ENCODE measurements around the gene UGT2B15. TPM values are rescaled to one million over a fixed set of nuclear protein-coding genes. Genes with fewer than 3 reads are reported as not detected.

UGT2B15 gene
- total and polyA plus RNA-seq, 10 donors, result 0.11 to 0.85 (median 0.46) TPM; not detected in 7

GRCh38 chr4:68597482-68597881 is 73.0 kb downstream of the UGT2B15 start:
- H3K27me3 ChIP-seq (replicated peaks in 1 of 7), result no peaks in the 10 kb centered on the region
- intact Hi-C loops (cut with DNase I; ENCODE audit: low total_unique reads), result no loop called here
- no peak overlapping the region for H3K4me3 ChIP-seq
- H3K9me3 ChIP-seq, result no peaks in the 10 kb centered on the region
- DNase-seq, result no peak
- WGBS, 5 donors, result 76 to 94% (median 85%) methylated on average over 2 of the region's 2 CpGs; no CpG with 5 or more reads in 2 of the 5 donors
- H3K27ac ChIP-seq, result no peak overlapping the region
- H3K4me1 ChIP-seq, result no peaks in the 10 kb centered on the region
- no peaks in the 10 kb centered on the region for H3K36me3 ChIP-seq
- TF ChIP-seq POLR2AphosphoS5 (IDR thresholded peaks at IDR 0.05), result no peak
- TF ChIP-seq POLR2A (IDR thresholded peaks at IDR 0.05), result no peak
- TF ChIP-seq CTCF (IDR thresholded peaks at IDR 0.05 in 8 of 11, conservative IDR thresholded peaks at IDR 0.05 in 3 of 11), result no peak

Other genes starting within 250 kb of the UGT2B15 start
- gene TMPRSS11E, start 223.2 kb downstream of the UGT2B15 start, total RNA-seq, result under 1 TPM in 3 of 7 donors, not detected in 4; 0.16 to 0.60 (median 0.36) TPM
- gene TMPRSS11E, start 223.2 kb downstream of the UGT2B15 start, polyA plus RNA-seq, result under 1 TPM; 0.03 to 0.26 (median 0.13) TPM
- gene UGT2B17, start 94.3 kb downstream of the UGT2B15 start, total RNA-seq, result 1 to 10 TPM in 2 of 7 donors, under 1 TPM in 4, not detected in 1; 0.27 to 1.9 (median 0.81) TPM
- gene UGT2B17, start 94.3 kb downstream of the UGT2B15 start, polyA plus RNA-seq, result 1 to 10 TPM in 1 of 3 donors, under 1 TPM in 2; 0.10 to 1.3 (median 0.24) TPM
- not detected for gene UGT2B10, start 145.3 kb upstream of the UGT2B15 start, total RNA-seq
- not detected for gene UGT2B10, start 145.3 kb upstream of the UGT2B15 start, polyA plus RNA-seq